Measurements from ENCODE around the gene TMEM87A. TPM values are rescaled to one million over a fixed set of nuclear protein-coding genes. Genes with fewer than 3 reads are reported as not detected.

TMEM87A gene
- total and polyA plus RNA-seq, 8 donors = 11.8 to 128 (median 31.2) TPM

DNA sequence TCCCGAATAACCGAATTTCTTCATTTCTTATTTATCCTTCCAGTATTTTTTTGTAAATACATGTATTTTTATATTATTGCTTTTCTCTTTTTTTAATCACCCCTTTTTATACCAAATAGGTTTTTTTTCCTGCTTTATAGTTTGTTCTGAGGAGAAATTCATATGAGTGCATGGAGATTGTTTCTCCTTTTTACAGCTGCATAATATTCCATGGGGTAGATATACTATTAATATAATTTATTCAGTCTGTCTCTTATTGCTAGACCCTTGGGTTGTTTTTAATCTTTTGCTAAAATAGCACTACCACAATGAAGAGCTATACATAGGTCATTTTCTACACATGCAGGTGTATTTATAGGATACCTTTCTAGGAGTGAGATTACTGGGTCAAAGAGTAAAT, 3.5 kb upstream of the TMEM87A start:
- no peaks in the 10 kb centered on the region for H3K9me3 ChIP-seq
- no peak overlapping the region for H3K27ac ChIP-seq
- no peaks in the 10 kb centered on the region for H3K27me3 ChIP-seq
- peaks cover 18 to 32% (median 27%) of the 10 kb centered on the region in 4 donors for H3K4me1 ChIP-seq
- intact Hi-C loops (cut with DNase I; ENCODE audit: low total_unique reads) = no loop called here
- 93 to 100% (median 96%) methylated on average over 2 of the region's 2 CpGs for WGBS, 5 donors
- no peak for DNase-seq
- no peak for TF ChIP-seq CTCF (IDR thresholded peaks at IDR 0.05)
- TF ChIP-seq POLR2A (IDR thresholded peaks at IDR 0.05) = no peak
- TF ChIP-seq POLR2AphosphoS5 (IDR thresholded peaks at IDR 0.05) = no peak
- TF ChIP-seq EP300 (IDR thresholded peaks at IDR 0.05) = no peak
- peaks cover 0 to 43% (median 36%) of the 10 kb centered on the region in 4 donors for H3K36me3 ChIP-seq
- H3K4me3 ChIP-seq = no peak overlapping the region

DNA sequence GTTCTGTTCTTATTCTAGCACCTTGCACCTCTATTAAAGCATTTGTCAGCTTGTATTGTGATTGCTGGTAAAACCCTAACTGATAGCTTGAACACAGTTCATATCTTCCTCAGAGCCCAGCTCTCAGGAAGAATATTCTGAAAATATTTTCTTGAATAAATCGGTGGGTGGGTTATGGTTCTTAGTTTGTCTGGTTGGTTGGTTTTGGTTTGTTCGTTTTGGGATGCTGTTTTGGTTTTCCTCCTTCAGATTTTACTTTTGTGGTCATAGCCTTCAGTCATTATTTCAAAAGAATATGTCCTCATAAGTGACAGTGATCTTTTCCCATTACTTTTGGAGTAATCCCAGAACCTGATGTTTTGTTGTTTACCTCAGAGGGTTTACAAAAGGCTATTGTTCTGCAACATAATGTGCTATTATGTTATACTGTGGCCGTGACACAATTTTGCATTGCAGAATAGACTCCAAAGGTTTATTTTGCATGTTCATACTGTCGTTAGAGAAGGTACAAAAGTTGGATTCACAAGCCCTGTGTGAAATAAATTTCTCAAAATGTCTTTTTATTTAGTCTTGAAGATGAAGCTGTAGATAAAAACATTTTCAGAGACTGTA, 2.7 kb upstream of the TMEM87A start:
- no peak for TF ChIP-seq POLR2A (IDR thresholded peaks at IDR 0.05)
- TF ChIP-seq EP300 (IDR thresholded peaks at IDR 0.05) = no peak
- Histone ChIP-seq H3K4me1 (peaks cover 25 to 41% (median 36%) of the 10 kb centered on the region in 4 donors), H3K4me3 (peak overlapping the region in 3 of 4 donors; percentile 1 to 65 (median 56)), H3K36me3 (peaks cover 0 to 35% (median 28%) of the 10 kb centered on the region in 4 donors), H3K9me3 (no peaks in the 10 kb centered on the region), H3K27me3 (no peaks in the 10 kb centered on the region), H3K27ac (peak overlapping the region in 4 of 5 donors; percentile 96 to 100 (median 98))
- no peak for DNase-seq
- intact Hi-C loops (cut with DNase I; ENCODE audit: low total_unique reads) = no loop called here
- WGBS, 5 donors = 28 to 45% (median 42%) methylated on average over 4 of the region's 4 CpGs

GRCh38 chr15:42274702-42274989, 1.4 kb upstream of the TMEM87A start:
- 37 to 43% (median 42%) methylated on average over 6 of the region's 6 CpGs for WGBS, 5 donors
- TF ChIP-seq POLR2AphosphoS5 (IDR thresholded peaks at IDR 0.05) (no peak), CTCF (IDR thresholded peaks at IDR 0.05) (no peak), POLR2A (IDR thresholded peaks at IDR 0.05) (no peak), EP300 (IDR thresholded peaks at IDR 0.05) (no peak)
- Histone ChIP-seq H3K4me1 (peaks cover 34 to 52% (median 46%) of the 10 kb centered on the region in 4 donors), H3K27ac (peak overlapping the region; percentile 96 to 100 (median 99)), H3K9me3 (no peaks in the 10 kb centered on the region), H3K4me3 (peak overlapping the region; percentile 56 to 76 (median 68)), H3K36me3 (peaks cover 0 to 22% (median 15%) of the 10 kb centered on the region in 4 donors), H3K27me3 (no peaks in the 10 kb centered on the region)
- intact Hi-C loops (cut with DNase I; ENCODE audit: low total_unique reads) = no loop called here
- DNase-seq = no peak

GRCh38 chr15:42273900-42274701, 868 bp upstream of the TMEM87A start:
- Histone ChIP-seq H3K27ac (peak overlapping the region; percentile 96 to 100 (median 99)), H3K27me3 (no peaks in the 10 kb centered on the region), H3K36me3 (peaks cover 0 to 17% (median 10%) of the 10 kb centered on the region in 4 donors), H3K9me3 (no peaks in the 10 kb centered on the region), H3K4me3 (peak overlapping the region; percentile 56 to 76 (median 68)), H3K4me1 (peaks cover 34 to 56% (median 48%) of the 10 kb centered on the region in 4 donors)
- TF ChIP-seq POLR2A (IDR thresholded peaks at IDR 0.05) = no peak
- TF ChIP-seq CTCF (IDR thresholded peaks at IDR 0.05) = no peak
- TF ChIP-seq POLR2AphosphoS5 (IDR thresholded peaks at IDR 0.05) = peak in 2 of 3 donors; percentile 3 to 30
- intact Hi-C loops (cut with DNase I; ENCODE audit: low total_unique reads) = no loop called here
- peak; percentile 70 to 84 for DNase-seq
- 1 to 3% (median 2%) methylated on average over 27 of the region's 27 CpGs for WGBS, 5 donors

Data from stomach (tissue), 9 donors.